GM10847 (cell line): ENCODE measurements around the gene BICDL1.

ENCODE experiments used
- POLR2A ChIP-seq: IDR thresholded peaks from 2 replicates; pipeline ENCODE4 v1.6.1; 2011; ENCODE audit not compliant: insufficient read length; ENCODE audit errors: extremely low read depth

BICDL1 gene

GRCh38 chr12:120085920-120086645 lies 97.0 kb downstream of the BICDL1 start:
- TF ChIP-seq POLR2A = no peak

GRCh38 chr12:120086801-120087621 lies 98.0 kb downstream of the BICDL1 start:
- peak; percentile 18 for TF ChIP-seq POLR2A

- no peak for TF ChIP-seq POLR2A
Measured at GRCh38 chr12:120089105-120089504, 100.1 kb downstream of the BICDL1 start.

- TF ChIP-seq POLR2A = no peak
Measured at GRCh38 chr12:120089796-120090195, 100.8 kb downstream of the BICDL1 start.

- TF ChIP-seq POLR2A = no peak
Measured at GRCh38 chr12:120090206-120090605, 101.2 kb downstream of the BICDL1 start.

GRCh38 chr12:120090626-120091295 lies 101.7 kb downstream of the BICDL1 start:
- no peak for TF ChIP-seq POLR2A

GRCh38 chr12:120091371-120092090 lies 102.5 kb downstream of the BICDL1 start:
- no peak for TF ChIP-seq POLR2A

- no peak for TF ChIP-seq POLR2A
Measured at GRCh38 chr12:120092551-120093335, 103.7 kb downstream of the BICDL1 start.

GRCh38 chr12:120093336-120093591 lies 104.2 kb downstream of the BICDL1 start:
- TF ChIP-seq POLR2A = no peak

- no peak for TF ChIP-seq POLR2A
Measured at GRCh38 chr12:120093592-120094355, 104.7 kb downstream of the BICDL1 start.

- no peak for TF ChIP-seq POLR2A
Measured at GRCh38 chr12:120094485-120094884, 105.4 kb downstream of the BICDL1 start.

GRCh38 chr12:120095331-120095730 lies 106.3 kb downstream of the BICDL1 start:
- no peak for TF ChIP-seq POLR2A

GRCh38 chr12:120095736-120096135 lies 106.7 kb downstream of the BICDL1 start:
- no peak for TF ChIP-seq POLR2A

GRCh38 chr12:120096671-120097202 lies 107.7 kb downstream of the BICDL1 start:
- no peak for TF ChIP-seq POLR2A
